Stimulated activated CD8-positive, alpha-beta memory T cell treated with anti-CD3 and anti-CD28 coated beads, Interleukin-12 subunit alpha, Interleukin-12 subunit beta, amount 100 ng/mL, for 24 hours (primary cell): ENCODE measurements around the gene XRCC3.
"Not testable (repeated sequence)": the region's sequence is repeated elsewhere in the genome, so short reads cannot be mapped to it uniquely, and the experiment has no call there.

Experiments
- DNase-seq: peaks from one replicate; pipeline ENCODE4 v3.0.0-alpha.2; 2020; ENCODE audit errors: extremely low read depth

Gene XRCC3

DNA sequence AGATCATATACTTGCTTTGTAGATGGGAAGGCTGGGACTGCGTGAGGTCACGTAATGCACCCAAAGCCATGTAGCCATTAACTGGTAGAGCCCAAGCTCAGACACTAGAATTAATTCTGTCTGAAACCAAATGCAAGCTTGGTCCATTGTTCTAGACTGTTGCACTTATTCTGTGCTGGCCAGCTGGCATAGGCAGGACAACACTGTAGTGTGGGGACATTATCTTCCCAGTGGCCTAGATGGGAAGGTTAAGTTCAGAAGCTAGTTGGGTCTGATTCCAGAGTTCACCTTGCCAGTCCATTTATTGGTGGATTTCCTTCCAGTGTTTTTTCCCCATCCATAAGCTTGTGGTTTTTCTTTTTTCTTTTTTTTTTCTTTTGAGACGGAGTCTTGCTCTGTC, 47.1 kb downstream of the XRCC3 start:
- no peak for DNase-seq

GRCh38 chr14:103667671-103668070, 47.6 kb downstream of the XRCC3 start:
- DNase-seq: no peak

GRCh38 chr14:103663506-103663905, 51.7 kb downstream of the XRCC3 start:
- no peak for DNase-seq

DNA sequence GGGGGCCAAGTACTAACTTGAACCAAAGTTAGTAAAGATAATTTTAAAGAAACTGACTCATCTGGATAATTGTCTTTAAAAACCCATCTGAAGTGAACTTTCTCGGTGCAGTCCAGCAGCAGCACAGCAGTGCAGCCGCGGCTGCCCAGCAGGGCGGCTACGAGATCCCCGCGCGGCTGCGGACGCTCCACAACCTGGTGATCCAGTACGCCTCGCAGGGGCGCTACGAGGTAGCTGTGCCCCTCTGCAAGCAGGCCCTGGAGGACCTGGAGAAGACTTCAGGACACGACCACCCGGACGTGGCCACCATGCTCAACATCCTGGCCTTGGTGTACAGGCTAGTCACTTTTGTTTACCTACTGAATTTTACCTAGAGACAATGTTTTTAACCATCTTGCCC, 52.7 kb downstream of the XRCC3 start:
- no peak for DNase-seq

DNA sequence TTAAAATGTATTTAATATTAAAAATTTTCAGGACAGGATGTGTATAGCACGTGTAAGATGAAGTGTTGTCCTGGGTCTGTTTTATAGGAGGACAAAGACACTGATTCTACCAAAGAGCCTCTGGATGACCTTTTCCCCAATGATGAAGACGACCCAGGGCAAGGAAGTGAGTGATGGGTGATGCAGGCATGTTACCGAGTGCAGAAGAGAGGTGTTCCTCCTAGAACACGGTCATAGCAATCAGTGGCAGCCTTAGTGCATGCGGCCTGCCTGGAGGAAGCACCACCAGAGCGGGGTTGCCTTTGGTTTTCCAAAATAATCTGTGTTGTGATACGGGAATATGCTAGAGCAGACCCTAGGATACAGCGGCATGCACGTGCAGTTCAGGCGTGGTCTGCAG, 53.2 kb downstream of the XRCC3 start:
- DNase-seq: no peak

GRCh38 chr14:103659631-103660030, 55.6 kb downstream of the XRCC3 start:
- no peak for DNase-seq

GRCh38 chr14:103657471-103657870, 57.8 kb downstream of the XRCC3 start:
- DNase-seq: no peak

GRCh38 chr14:103656756-103657133, 58.5 kb downstream of the XRCC3 start:
- no peak for DNase-seq

- no peak for DNase-seq
Observed at GRCh38 chr14:103656031-103656755, 59.1 kb downstream of the XRCC3 start.

DNA sequence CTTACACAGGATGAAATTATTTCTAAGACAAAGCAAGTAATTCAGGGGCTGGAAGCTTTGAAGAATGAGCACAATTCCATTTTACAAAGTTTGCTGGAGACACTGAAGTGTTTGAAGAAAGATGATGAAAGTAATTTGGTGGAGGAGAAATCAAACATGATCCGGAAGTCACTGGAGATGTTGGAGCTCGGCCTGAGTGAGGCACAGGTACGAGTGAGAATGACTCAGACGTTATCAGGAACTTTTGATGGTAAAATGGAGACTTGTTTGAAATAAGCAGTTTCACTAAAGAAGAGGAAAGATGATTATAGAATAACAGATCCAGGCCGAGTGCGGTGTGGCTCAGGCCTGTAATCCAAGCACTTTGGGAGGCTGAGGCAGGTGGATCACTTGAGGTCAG, 60.6 kb downstream of the XRCC3 start:
- no peak for DNase-seq

GRCh38 chr14:103653805-103654204, 61.4 kb downstream of the XRCC3 start:
- no peak for DNase-seq

- not testable (repeated sequence) for DNase-seq
Observed at GRCh38 chr14:103653336-103653735, 61.9 kb downstream of the XRCC3 start.

DNA sequence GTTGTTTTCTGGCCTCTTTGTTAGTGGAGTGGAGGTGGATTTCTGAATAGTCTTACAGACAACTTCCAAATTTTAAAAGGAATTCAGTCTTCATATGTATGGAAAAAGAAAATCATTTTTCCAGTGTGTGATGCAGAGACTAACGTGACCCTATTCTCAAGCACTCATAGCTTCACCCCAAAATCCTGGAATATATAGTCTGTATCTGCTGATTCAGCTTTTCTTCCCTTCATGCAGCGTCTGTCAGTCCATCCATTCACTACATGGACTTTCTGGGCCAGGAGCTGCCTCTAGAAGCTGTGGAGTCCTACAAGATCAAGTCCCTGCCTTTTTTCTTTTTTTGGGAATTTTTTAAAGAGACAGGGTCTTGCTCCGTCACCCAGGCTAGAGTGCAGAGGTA, 62.4 kb downstream of the XRCC3 start:
- no peak for DNase-seq

- DNase-seq: no peak
Observed at GRCh38 chr14:103651585-103651984, 63.7 kb downstream of the XRCC3 start.

GRCh38 chr14:103650213-103650612, 65.0 kb downstream of the XRCC3 start:
- DNase-seq: no peak

DNA sequence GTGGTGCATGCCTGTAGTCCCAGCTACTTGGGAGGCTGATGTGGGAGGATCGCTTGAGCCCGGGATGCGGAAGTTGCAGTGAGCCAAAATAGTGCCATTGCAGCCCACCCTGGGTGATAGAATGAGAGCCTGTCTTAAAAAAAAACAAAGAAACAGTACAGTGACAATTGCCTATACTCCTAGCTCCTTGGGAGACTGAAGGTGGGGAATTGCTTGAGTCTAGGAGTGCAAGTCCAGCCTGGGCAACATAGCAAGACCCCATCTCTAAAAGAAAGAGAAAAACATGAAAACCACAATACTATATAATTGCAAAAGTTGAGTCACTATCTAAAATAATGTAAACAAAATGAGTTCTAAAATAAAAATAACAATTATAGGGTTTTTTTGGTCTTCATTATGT, 66.2 kb downstream of the XRCC3 start:
- DNase-seq: no peak
